IMR-90 (cell line): ENCODE data around the gene MCTP1. TPM values are rescaled to one million over a fixed set of nuclear protein-coding genes. Genes with fewer than 3 reads are reported as not detected.

Experiments used
- ATAC-seq: fragments of 200-7000 bp; cut with Tn5 transposase; 2 replicates; pipeline ENCODE4 v1.9.1; 2020; ENCODE audit warnings: low read depth, mild to moderate bottlenecking, moderate library complexity
- BruUV-seq: library from RNA; stranded (reverse); fragments of 400-500 nt; replicated peaks from 2 replicates; lab custom pipeline; 2021; lab: Mats Ljungman, UMichigan
- CTCF ChIA-PET: fragments of 300-600 bp; formaldehyde crosslinking; extraction: SDS; loops from one replicate; lab custom pipeline; 2021; ENCODE audit warnings: antibody characterized with exemption; lab: Yijun Ruan, JAX
- POLR2A ChIA-PET: fragments of 300-600 bp; sonication (Branson Sonifier 250); formaldehyde crosslinking; loops from one replicate; lab custom pipeline; 2022; ENCODE audit warnings: antibody characterized with exemption; ENCODE audit not compliant: unreplicated experiment; lab: Charles Lee
- DNase-seq: peaks from one replicate; pipeline ENCODE4 v3.0.0; 2013
- H2AFZ ChIP-seq: replicated peaks from 2 replicates; pipeline ENCODE3; 2013; ENCODE audit warnings: low read length, mild to moderate bottlenecking; ENCODE audit not compliant: poor library complexity
- H2AK5ac ChIP-seq: 2 replicates; pipeline ENCODE4 v1.6.1; 2013; ENCODE audit warnings: low read depth, low read length, inconsistent platforms
- H2AK9ac ChIP-seq: replicated peaks from 2 replicates; pipeline ENCODE3; 2013; ENCODE audit warnings: mild to moderate bottlenecking, low read depth, low read length, moderate library complexity; ENCODE audit not compliant: poor library complexity
- H2BK120ac ChIP-seq: 2 replicates; pipeline ENCODE4 v1.6.1; 2013; ENCODE audit warnings: low read depth, low read length, inconsistent platforms
- H2BK15ac ChIP-seq: 3 replicates; pipeline ENCODE4 v1.6.1; 2013; ENCODE audit warnings: low read depth, low read length, inconsistent platforms
- H2BK20ac ChIP-seq: 2 replicates; pipeline ENCODE4 v1.6.1; 2013; ENCODE audit warnings: low read depth, mild to moderate bottlenecking, inconsistent platforms, low read length, moderate library complexity
- H2BK5ac ChIP-seq: 2 replicates; pipeline ENCODE4 v1.6.1; 2013; ENCODE audit warnings: mild to moderate bottlenecking, low read depth, low read length, inconsistent platforms; ENCODE audit not compliant: poor library complexity, severe bottlenecking
- H3K14ac ChIP-seq: replicated peaks from 2 replicates; pipeline ENCODE4 v1.6.1; 2013; ENCODE audit warnings: low read depth, low read length, inconsistent platforms
- H3K18ac ChIP-seq: 2 replicates; pipeline ENCODE4 v1.6.1; 2013; ENCODE audit warnings: low read depth, low read length, control low read depth
- H3K23ac ChIP-seq: 2 replicates; pipeline ENCODE4 v1.6.1; 2013; ENCODE audit warnings: low read depth, low read length, inconsistent platforms
- H3K27ac ChIP-seq: 2 replicates; pipeline ENCODE4 v1.5.1; 2013; ENCODE audit warnings: mild to moderate bottlenecking, control low read depth, low read length; ENCODE audit not compliant: insufficient read depth
- H3K27me3 ChIP-seq: 2 replicates; pipeline ENCODE4 v1.6.1; 2013; ENCODE audit warnings: low read length; ENCODE audit not compliant: control insufficient read depth, insufficient read depth
- H3K36me3 ChIP-seq: 2 replicates; pipeline ENCODE4 v1.6.1; 2013; ENCODE audit warnings: low read length, mixed read lengths; ENCODE audit not compliant: control insufficient read depth, insufficient read depth
- H3K4ac ChIP-seq: 2 replicates; pipeline ENCODE4 v1.6.1; 2013; ENCODE audit warnings: low read depth, low read length, inconsistent platforms
- H3K4me1 ChIP-seq: 2 replicates; pipeline ENCODE4 v1.6.1; 2013; ENCODE audit warnings: low read length, mixed read lengths; ENCODE audit not compliant: control insufficient read depth, insufficient read depth
- H3K4me2 ChIP-seq: 2 replicates; pipeline ENCODE4 v1.6.1; 2013; ENCODE audit warnings: low read depth, mild to moderate bottlenecking, control low read depth, low read length, moderate library complexity
- H3K4me3 ChIP-seq: 2 replicates; pipeline ENCODE4 v1.5.1; 2013; ENCODE audit warnings: low read depth, mild to moderate bottlenecking, control low read depth, low read length, moderate library complexity; ENCODE audit not compliant: insufficient read depth
- H3K56ac ChIP-seq: 2 replicates; pipeline ENCODE4 v1.6.1; 2013; ENCODE audit warnings: low read length, inconsistent platforms; ENCODE audit not compliant: insufficient read depth; ENCODE audit errors: extremely low read depth
- H3K79me1 ChIP-seq, 2 experiments: 2 replicates each; pipeline ENCODE4 v1.6.1; 2013; ENCODE audit warnings: low read length in 2 of 2, inconsistent platforms in 1 of 2, low read depth in 1 of 2
- H3K9ac ChIP-seq: 2 replicates; pipeline ENCODE4 v1.6.1; 2013; ENCODE audit warnings: low read depth, low read length, control low read depth
- H3K9me1 ChIP-seq: 2 replicates; pipeline ENCODE4 v1.6.1; 2013; ENCODE audit warnings: low read length, inconsistent platforms; ENCODE audit not compliant: insufficient read depth
- H3K9me3 ChIP-seq: 2 replicates; pipeline ENCODE4 v1.6.1; 2013; ENCODE audit warnings: low read length; ENCODE audit not compliant: control insufficient read depth, insufficient read depth
- H4K20me1 ChIP-seq: 2 replicates; pipeline ENCODE4 v1.6.1; 2013; ENCODE audit warnings: low read length, inconsistent platforms; ENCODE audit not compliant: insufficient read depth
- H4K5ac ChIP-seq: 2 replicates; pipeline ENCODE4 v1.6.1; 2013; ENCODE audit warnings: mild to moderate bottlenecking, low read depth, low read length, control low read depth
- H4K8ac ChIP-seq, 2 experiments: 2 replicates each; pipeline ENCODE4 v1.6.1; 2013; ENCODE audit warnings: low read depth in 2 of 2, low read length in 2 of 2, control low read depth in 1 of 2, inconsistent platforms in 1 of 2
- H4K91ac ChIP-seq: 2 replicates; pipeline ENCODE4 v1.6.1; 2013; ENCODE audit warnings: low read depth, low read length, inconsistent platforms; ENCODE audit not compliant: insufficient read depth
- MAZ ChIP-seq: IDR thresholded peaks from 2 replicates; pipeline ENCODE4 v1.6.1; 2012; ENCODE audit warnings: low read depth, mild to moderate bottlenecking, low read length, improper control_type of control experiment, moderate library complexity, borderline replicate concordance
- RCOR1 ChIP-seq: IDR thresholded peaks from 2 replicates; pipeline ENCODE4 v1.6.1; 2012; ENCODE audit warnings: mild to moderate bottlenecking, low read length, improper control_type of control experiment; ENCODE audit not compliant: insufficient replicate concordance
- WGBS, 2 experiments: methylation state at CpG; one replicate each; pipeline versions ENCODE4 v1.1.5 to v1.1.7; 2013; ENCODE audit warnings: missing lambda C conversion rate in 2 of 2; ENCODE audit not compliant: insufficient read length in 1 of 2; ENCODE audit errors: extremely low coverage in 2 of 2; 5-methylcytosine and 5-hydroxymethylcytosine counted together
- dilution Hi-C: fragments of 300-500 bp; cut with HindIII; formaldehyde crosslinking; loops from one replicate; pipeline ENCODE4 v1.14.3; 2018; ENCODE audit warnings: low sequenced_read_pairs; ENCODE audit not compliant: unreplicated experiment
- in situ Hi-C: fragments of 300-500 bp; cut with MboI; formaldehyde crosslinking; loops from 3 replicates; pipeline ENCODE4 v1.14.3; 2019; ENCODE audit warnings: low sequenced_read_pairs, inconsistent platforms, mixed read lengths
- intact Hi-C: fragments of 100-400 bp; cut with micrococcal nuclease; formaldehyde crosslinking; loops from 2 replicates; pipeline ENCODE4 v1.10.0; 2022
- polyA plus RNA-seq, 3 experiments: library from polyadenylated mRNA; depleted of rRNA; stranded (reverse); fragments of >200 nt; gene quantifications; 2 replicates each; pipeline ENCODE4 v1.2.3, GENCODE V29; 2012; ENCODE audit warnings: low replicate concordance in 1 of 3
- total RNA-seq: library from RNA; depleted of rRNA; stranded (reverse); fragments of >200 nt; gene quantifications from 2 replicates; pipeline ENCODE4 v1.2.3, GENCODE V29; 2012

MCTP1 gene
- total and polyA plus RNA-seq, 2 of the 4 experiments (the other 2 are of a cell fraction): 0.21 TPM; not detected in 1

DNA sequence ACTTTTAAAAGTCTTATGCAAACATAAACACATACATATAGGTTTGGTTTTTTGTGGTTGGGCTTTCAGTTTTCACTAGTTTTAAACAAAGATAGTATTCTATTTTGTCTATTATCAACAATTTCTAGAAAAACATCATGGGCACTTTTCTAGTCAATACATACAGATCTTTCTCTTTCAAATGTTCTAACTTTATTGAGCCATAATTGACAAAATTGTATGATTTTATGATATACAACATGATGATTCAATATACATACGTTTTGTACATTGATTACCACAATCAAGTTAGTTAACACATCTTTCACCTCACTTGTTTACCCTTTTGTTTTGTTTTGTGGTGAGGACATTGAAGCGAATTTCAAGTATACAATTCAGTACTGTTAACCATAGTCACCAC is 265.9 kb downstream of the MCTP1 start:
- ATAC-seq (no peak), DNase-seq (no peak)
- H4K8ac ChIP-seq: no peak overlapping the region
- no TSS peak for BruUV-seq
- no peaks in the 10 kb centered on the region for H4K20me1 ChIP-seq
- no peaks in the 10 kb centered on the region for H3K27me3 ChIP-seq
- no peak overlapping the region for H3K23ac ChIP-seq
- no peak overlapping the region for H3K27ac ChIP-seq
- ChIA-PET POLR2A (no interaction called here), CTCF (no interaction called here)
- no peak for TF ChIP-seq RCOR1
- no peak for TF ChIP-seq MAZ
- H3K4me1 ChIP-seq: no peaks in the 10 kb centered on the region
- no peak overlapping the region for H3K4ac ChIP-seq
- WGBS, 2 experiments: no CpG with 5 or more reads among the region's 2 CpGs
- no peaks in the 10 kb centered on the region for H3K36me3 ChIP-seq
- dilution Hi-C loops: no loop called here
- no peak overlapping the region for H3K14ac ChIP-seq
- intact Hi-C loops: no loop called here
- H3K79me1 ChIP-seq: no peaks in the 10 kb centered on the region
- H2AK5ac ChIP-seq: no peak overlapping the region
- no peak overlapping the region for H3K56ac ChIP-seq
- no peak overlapping the region for H4K91ac ChIP-seq
- no peak overlapping the region for H2AK9ac ChIP-seq
- no peak overlapping the region for H4K5ac ChIP-seq
- no peaks in the 10 kb centered on the region for H3K9me3 ChIP-seq
- no peak overlapping the region for H3K18ac ChIP-seq
- no peaks in the 10 kb centered on the region for H3K9me1 ChIP-seq
- no peak overlapping the region for H3K4me3 ChIP-seq
- no peak overlapping the region for H3K4me2 ChIP-seq
- H2AFZ ChIP-seq: no peak overlapping the region
- H2BK15ac ChIP-seq: no peak overlapping the region
- H2BK20ac ChIP-seq: no peak overlapping the region
- H3K9ac ChIP-seq: no peak overlapping the region
- no peak overlapping the region for H2BK5ac ChIP-seq
- H2BK120ac ChIP-seq: no peak overlapping the region
- in situ Hi-C loops: no loop called here
